Tibial nerve (tissue), 4 donors: Measurements from ENCODE around the gene WAPL. TPM values are rescaled to one million over a fixed set of nuclear protein-coding genes. Genes with fewer than 3 reads are reported as not detected.

Source experiments
- DNase-seq, 2 donors: peaks; one replicate each; pipeline ENCODE4 v3.0.0-alpha.2; 2019; ENCODE audit warnings: low spot score in 2 of 2
- H3K27ac ChIP-seq, 4 donors: fragments of 200-600 bp; sonication (generic) in 3 of 4; one replicate each; pipeline ENCODE4 v1.5.1; 2017 to 2019; ENCODE audit warnings: mild to moderate bottlenecking in 1 of 4
- H3K27me3 ChIP-seq, 2 donors: fragments of 200-600 bp; sonication (generic) in 1 of 2; one replicate each; pipeline versions ENCODE4 v1.5.1 to v1.6.0; 2017 to 2019
- H3K36me3 ChIP-seq, 3 donors: fragments of 200-600 bp; sonication (generic); one replicate each; pipeline ENCODE4 v1.5.1; 2018 to 2019
- H3K4me1 ChIP-seq, 4 donors: fragments of 200-600 bp; sonication (generic) in 3 of 4; one replicate each; pipeline ENCODE4 v1.5.1; 2017 to 2019
- H3K4me3 ChIP-seq, 4 donors: fragments of 200-600 bp; sonication (generic) in 3 of 4; one replicate each; pipeline ENCODE4 v1.5.1; 2017 to 2019; ENCODE audit warnings: mild to moderate bottlenecking in 1 of 4, moderate library complexity in 1 of 4
- H3K9me3 ChIP-seq, 4 donors: fragments of 200-600 bp; sonication (generic) in 3 of 4; one replicate each; pipeline ENCODE4 v1.5.1; 2017 to 2019
- EP300 ChIP-seq, 2 donors: sonication (generic); formaldehyde crosslinking; IDR thresholded peaks; one replicate each; pipeline ENCODE4 v1.6.1; 2017; ENCODE audit warnings: antibody characterized with exemption in 2 of 2, mild to moderate bottlenecking in 1 of 2
- POLR2A ChIP-seq, 2 donors: fragments of 450-650 bp; IDR thresholded peaks; one replicate each; pipeline ENCODE4 v1.6.1; 2017; ENCODE audit warnings: antibody characterized with exemption in 2 of 2, mild to moderate bottlenecking in 2 of 2, moderate library complexity in 2 of 2
- WGBS, 2 donors: methylation state at CpG; one replicate each; pipeline ENCODE4 v1.1.5; 2018; 5-methylcytosine and 5-hydroxymethylcytosine counted together
- small RNA-seq: library from RNA; depleted of rRNA; stranded (forward); fragments of <200 nt; gene quantifications from one replicate; pipeline ENCODE3, GENCODE V24; 2016
- total RNA-seq, 4 donors: library from RNA; depleted of rRNA; stranded (reverse); fragments of >200 nt; gene quantifications; one replicate each; pipeline ENCODE4 v1.1.0, GENCODE V29; 2016
- TF ChIP-seq, protein P1 (sequence below), 5 experiments: fragments of 200-600 bp in 3 of 5; fragments of 450-650 bp in 2 of 5; sonication (generic) in 3 of 5; IDR thresholded peaks; one replicate each; pipeline ENCODE4 v1.5.1; 2016 to 2019; ENCODE audit warnings: antibody characterized with exemption in 5 of 5, mild to moderate bottlenecking in 3 of 5, moderate library complexity in 2 of 5

Gene WAPL
- total RNA-seq, 4 donors from 2014 or later: 26.7 to 50.4 (median 42.0) TPM

- Histone ChIP-seq H3K4me3 (no peak overlapping the region), H3K27ac (no peak overlapping the region), H3K36me3 (no peaks in the 10 kb centered on the region), H3K27me3 (peaks cover 3 to 42% of the 10 kb centered on the region in 2 donors), H3K4me1 (peaks cover 0 to 10% (median 0%) of the 10 kb centered on the region in 4 donors), H3K9me3 (no peaks in the 10 kb centered on the region)
- TF ChIP-seq, protein P1, sequence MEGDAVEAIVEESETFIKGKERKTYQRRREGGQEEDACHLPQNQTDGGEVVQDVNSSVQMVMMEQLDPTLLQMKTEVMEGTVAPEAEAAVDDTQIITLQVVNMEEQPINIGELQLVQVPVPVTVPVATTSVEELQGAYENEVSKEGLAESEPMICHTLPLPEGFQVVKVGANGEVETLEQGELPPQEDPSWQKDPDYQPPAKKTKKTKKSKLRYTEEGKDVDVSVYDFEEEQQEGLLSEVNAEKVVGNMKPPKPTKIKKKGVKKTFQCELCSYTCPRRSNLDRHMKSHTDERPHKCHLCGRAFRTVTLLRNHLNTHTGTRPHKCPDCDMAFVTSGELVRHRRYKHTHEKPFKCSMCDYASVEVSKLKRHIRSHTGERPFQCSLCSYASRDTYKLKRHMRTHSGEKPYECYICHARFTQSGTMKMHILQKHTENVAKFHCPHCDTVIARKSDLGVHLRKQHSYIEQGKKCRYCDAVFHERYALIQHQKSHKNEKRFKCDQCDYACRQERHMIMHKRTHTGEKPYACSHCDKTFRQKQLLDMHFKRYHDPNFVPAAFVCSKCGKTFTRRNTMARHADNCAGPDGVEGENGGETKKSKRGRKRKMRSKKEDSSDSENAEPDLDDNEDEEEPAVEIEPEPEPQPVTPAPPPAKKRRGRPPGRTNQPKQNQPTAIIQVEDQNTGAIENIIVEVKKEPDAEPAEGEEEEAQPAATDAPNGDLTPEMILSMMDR (IDR thresholded peaks at IDR 0.05): no peak
- TF ChIP-seq POLR2A (IDR thresholded peaks at IDR 0.05) (no peak), EP300 (IDR thresholded peaks at IDR 0.05) (no peak)
- no peak for DNase-seq
- WGBS, 2 donors: 59 to 60% methylated on average over 7 of the region's 7 CpGs
Measured at GRCh38 chr10:86387178-86387794, 134.3 kb downstream of the WAPL start.

- TF ChIP-seq EP300 (IDR thresholded peaks at IDR 0.05): no peak
- TF ChIP-seq, protein P1 (IDR thresholded peaks at IDR 0.05): no peak
- no peak for TF ChIP-seq POLR2A (IDR thresholded peaks at IDR 0.05)
- Histone ChIP-seq H3K9me3 (no peaks in the 10 kb centered on the region), H3K4me1 (peaks cover 0 to 10% (median 0%) of the 10 kb centered on the region in 4 donors), H3K4me3 (no peak overlapping the region), H3K27ac (no peak overlapping the region), H3K36me3 (no peaks in the 10 kb centered on the region), H3K27me3 (peaks cover 3 to 39% of the 10 kb centered on the region in 2 donors)
- no peak for DNase-seq
- WGBS, 2 donors: 80 to 87% methylated on average over 3 of the region's 3 CpGs
Measured at GRCh38 chr10:86385806-86386205, 135.8 kb downstream of the WAPL start.

Small RNA genes within 50 kb of the gene (small RNA-seq; reads per million reads assigned to genes)
- not detected for gene RNU6-780P

Other genes starting within 250 kb of the WAPL start
- 10 to 100 TPM in 3 of 4 donors, 1 to 10 TPM in 1; 7.7 to 16.3 (median 10.5) TPM for gene GRID1, start 155.0 kb downstream of the WAPL start, total RNA-seq
- under 1 TPM in 1 of 4 donors, not detected in 3; 0.59 TPM for gene OPN4, start 132.8 kb upstream of the WAPL start, total RNA-seq
- gene LDB3, start 146.7 kb upstream of the WAPL start, total RNA-seq: 10 to 100 TPM in 1 of 4 donors, 1 to 10 TPM in 3; 5.4 to 18.6 (median 7.5) TPM
- 10 to 100 TPM; 35.7 to 51.3 (median 42.8) TPM for gene BMPR1A, start 234.8 kb upstream of the WAPL start, total RNA-seq